NCI-H2081 treated with DMSO at 0.1 percent for 48 hours (cell line): ENCODE measurements around the gene CGB5.
"Not testable (repeated sequence)": the region's sequence is repeated elsewhere in the genome, so short reads cannot be mapped to it uniquely, and the experiment has no call there.

ENCODE experiments used
- DNase-seq: peaks from one replicate; lab custom pipeline; 2025; lab: John Stamatoyannopoulos, UW

The CGB5 gene

GRCh38 chr19:49057636-49058234 lies 14.1 kb downstream of the CGB5 start, which contains the start of gene CGB7:
CGB7 (minus strand) TSS chr19:49057749; CDS start chr19:49055375, 2,374 bp downstream.
- no peak for DNase-seq

- no peak for DNase-seq
Observed at GRCh38 chr19:49058562-49058961, 14.9 kb downstream of the CGB5 start.

DNA sequence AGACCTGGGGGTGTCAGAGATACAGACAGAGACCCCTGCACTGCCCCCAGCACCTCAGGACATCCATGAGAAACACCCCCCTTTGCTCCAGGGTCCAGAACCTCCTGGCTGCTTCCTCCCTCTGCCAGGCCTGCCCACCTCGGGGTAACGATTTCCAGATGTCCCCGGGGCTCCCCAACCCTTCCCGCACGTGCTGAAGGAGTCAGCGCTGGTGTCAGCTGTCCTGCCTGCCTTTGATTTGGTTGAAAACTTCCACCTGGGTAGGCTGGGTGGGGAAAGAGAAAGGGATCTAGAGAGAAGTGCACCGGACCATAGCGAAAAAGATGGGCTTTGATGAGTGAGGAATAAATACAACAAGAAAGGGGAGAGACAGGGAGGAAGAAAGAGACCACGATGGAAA lies 15.4 kb downstream of the CGB5 start:
- DNase-seq = no peak

- DNase-seq = no peak
Observed at GRCh38 chr19:49061000-49061399, 17.4 kb downstream of the CGB5 start.

GRCh38 chr19:49061445-49061844 lies 17.8 kb downstream of the CGB5 start:
- no peak for DNase-seq

GRCh38 chr19:49064029-49064629 lies 20.5 kb downstream of the CGB5 start:
- DNase-seq = no peak

DNA sequence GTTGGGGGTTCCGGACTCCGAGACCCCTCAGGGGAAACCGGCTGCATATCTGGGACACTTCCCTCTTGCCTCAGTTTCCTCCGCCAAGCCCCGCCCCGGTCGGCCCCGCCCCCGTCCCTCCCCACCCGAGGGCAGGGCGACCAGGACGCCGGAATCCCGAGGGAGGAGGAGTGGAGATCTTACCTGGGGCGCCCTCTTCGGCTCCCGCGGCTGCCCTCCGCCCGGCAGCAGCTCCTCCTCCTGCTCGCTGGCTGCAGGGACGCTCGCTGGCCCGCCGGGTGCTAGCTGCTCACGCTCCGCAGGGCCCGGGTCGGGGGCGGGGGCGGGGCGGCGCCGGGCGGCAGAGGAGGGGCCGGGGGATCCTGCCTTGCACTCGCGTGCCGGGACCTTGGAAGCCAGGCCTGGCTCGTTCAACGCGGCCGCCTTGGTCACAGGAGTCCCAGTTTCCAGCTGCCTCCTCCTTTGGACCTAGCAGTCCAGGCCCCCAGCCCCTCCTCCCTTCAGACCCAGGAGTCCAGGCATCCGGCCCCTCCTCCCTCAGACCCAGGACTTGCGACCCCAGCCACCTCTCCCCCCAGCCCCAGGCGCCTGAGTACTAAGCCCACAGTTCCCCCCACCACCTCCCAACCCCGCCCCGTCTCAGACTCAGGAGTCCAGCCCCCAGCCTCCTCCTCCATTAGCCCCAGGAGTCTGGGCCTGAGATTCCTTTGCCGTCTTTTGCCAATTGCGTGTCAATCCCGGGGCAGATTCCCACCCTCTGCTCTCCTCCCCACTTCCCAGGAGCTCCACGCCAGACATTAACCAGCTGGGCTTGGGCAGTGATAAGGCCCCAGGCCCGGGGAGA lies 21.3 kb downstream of the CGB5 start, which contains the start of gene NTF4:
Gene NTF4 (minus strand): TSS at position 51 of the 844 bp plus-strand sequence. CDS start 2,821 bp downstream, outside the sequence.
- no peak for DNase-seq

GRCh38 chr19:49065905-49066512 lies 22.4 kb downstream of the CGB5 start:
- DNase-seq = no peak

DNA sequence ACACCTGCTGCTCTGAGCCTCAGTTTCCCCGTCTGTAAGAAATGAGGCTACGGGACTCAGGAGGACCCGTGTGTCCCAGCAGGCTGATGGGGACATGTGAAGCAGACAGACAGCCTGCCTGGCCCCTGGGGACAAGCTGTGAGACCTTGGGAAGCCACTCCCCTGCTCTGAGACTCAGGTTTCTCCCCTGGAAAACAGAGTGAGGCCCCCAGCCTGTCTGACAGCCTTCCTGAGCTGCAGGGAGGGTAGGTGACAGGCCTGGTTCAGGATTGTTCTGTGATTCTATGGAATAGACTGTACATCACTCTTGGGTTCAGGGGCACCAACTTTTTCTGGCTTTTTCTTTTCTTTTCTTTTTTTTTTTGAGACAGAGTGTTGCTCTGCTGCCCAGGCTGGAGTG lies 23.9 kb downstream of the CGB5 start:
- DNase-seq = no peak

- DNase-seq = no peak
Observed at GRCh38 chr19:49069026-49069425, 25.4 kb downstream of the CGB5 start.

- no peak for DNase-seq
Observed at GRCh38 chr19:49070416-49070815, 26.8 kb downstream of the CGB5 start.

DNA sequence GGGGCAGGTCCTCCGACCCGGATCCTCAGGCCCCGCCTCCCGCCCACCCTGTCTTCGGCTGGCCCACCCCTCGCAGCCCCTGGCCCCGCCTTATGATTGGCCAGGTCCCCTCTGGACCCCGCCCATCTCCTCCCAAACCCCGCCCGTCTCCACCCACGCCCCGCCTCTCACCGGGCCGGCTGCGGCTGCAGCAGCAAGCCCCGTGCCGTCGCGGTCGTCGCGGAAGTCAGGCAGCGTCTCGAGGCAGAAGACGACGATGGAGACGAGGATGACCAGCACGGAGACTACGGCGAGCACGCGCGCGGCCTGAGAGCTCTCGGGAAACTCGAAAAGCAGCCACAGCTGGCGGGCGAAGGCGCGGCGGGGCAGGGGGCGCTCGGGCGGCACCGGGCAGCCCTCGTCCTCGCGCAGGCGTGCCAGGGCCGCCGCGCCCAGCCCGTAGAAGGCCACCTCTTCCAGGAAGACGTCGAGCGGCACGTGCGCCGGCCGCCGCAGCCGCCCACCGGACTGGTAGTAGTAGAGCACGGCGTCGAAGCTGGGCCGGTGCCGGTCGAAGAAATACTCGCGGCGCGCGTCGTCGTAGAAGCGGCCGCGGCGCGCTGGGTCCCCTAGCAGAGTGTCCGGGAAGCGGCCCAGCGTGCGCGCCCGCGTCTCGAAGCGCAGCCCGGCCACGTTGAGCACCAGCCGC lies 28.4 kb downstream of the CGB5 start:
- DNase-seq = no peak

DNA sequence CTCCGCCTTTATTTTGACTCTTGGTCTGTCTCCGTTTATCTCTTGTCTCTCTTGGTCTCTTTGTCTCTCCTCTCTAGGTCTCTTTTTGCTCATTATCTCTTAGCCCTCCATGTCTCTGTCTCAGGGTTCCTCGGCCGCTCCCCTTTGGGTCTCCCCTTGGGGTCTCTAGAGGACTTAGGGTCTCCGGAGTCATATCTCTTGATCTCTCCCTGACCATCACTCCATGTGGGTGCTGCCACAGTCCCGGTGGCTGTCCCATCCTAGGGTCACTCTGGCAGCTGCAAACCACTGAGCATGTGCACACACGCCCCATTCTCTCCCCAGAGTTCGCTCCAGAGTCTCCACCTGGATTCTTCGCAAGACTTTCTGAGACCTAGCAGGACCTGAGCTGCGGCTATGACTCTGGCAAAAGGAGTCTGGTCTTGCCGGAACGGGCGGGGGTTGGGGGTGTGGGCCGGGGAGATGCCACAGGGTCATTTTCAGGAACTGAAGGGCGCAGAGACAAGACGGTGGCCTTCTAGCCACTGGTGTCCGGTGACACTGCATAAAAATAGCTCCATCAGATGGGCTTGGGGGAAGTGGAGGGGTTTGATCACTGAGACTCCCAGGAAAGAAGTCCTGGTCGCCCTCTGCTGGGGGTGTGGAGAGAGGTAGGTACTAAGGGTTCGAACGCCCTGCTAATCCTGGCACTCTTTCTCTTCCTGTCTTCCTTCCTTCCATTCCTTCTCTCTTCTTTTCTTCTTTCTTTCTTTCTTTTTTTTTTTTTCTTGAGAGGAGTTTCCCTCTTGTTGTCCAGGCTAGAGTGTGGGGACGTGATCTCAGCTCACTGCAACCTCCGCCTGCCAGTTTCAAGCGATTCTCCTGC lies 30.1 kb downstream of the CGB5 start:
- DNase-seq = no peak

- DNase-seq = not testable (repeated sequence)
Observed at GRCh38 chr19:49074869-49075268, 31.2 kb downstream of the CGB5 start.

DNA sequence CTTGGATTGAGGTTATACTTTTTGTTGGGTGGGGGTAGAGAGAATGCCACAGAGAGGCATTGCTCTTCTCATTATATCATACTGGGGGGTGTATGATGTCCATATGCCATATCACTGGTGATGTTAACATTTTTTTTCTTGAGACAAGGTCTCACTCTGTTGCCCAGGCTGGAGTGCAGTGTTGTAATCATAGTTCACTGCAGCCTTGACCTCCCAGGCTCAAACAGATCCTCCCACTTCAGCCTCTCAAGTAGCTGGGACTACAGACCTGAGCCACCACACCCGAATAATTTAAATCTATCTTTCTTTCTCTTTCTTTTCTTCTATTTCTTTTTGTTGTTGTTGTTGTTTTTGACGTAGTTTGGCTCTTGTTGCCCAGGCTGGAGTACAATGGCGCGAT lies 36.7 kb downstream of the CGB5 start:
- DNase-seq = no peak

DNA sequence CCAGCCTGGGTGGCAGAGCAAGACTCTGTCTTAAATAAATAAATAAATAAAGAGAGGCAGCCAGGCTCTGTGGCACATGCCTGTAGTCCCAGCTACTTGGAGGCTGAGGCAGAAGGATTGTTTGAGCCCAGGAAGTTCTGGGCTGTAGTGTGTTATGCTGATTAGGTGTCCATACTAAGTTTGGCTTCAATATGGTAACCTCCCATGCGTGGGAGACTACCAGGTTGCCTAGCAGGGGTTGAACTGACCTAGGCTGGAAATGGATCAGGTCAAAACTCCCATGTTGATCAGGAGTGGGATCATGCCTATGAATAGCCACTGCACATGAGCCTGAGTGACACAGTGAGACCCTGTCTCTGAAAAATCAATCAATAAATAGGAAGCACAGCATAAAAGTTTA lies 37.6 kb downstream of the CGB5 start:
- DNase-seq = no peak

DNA sequence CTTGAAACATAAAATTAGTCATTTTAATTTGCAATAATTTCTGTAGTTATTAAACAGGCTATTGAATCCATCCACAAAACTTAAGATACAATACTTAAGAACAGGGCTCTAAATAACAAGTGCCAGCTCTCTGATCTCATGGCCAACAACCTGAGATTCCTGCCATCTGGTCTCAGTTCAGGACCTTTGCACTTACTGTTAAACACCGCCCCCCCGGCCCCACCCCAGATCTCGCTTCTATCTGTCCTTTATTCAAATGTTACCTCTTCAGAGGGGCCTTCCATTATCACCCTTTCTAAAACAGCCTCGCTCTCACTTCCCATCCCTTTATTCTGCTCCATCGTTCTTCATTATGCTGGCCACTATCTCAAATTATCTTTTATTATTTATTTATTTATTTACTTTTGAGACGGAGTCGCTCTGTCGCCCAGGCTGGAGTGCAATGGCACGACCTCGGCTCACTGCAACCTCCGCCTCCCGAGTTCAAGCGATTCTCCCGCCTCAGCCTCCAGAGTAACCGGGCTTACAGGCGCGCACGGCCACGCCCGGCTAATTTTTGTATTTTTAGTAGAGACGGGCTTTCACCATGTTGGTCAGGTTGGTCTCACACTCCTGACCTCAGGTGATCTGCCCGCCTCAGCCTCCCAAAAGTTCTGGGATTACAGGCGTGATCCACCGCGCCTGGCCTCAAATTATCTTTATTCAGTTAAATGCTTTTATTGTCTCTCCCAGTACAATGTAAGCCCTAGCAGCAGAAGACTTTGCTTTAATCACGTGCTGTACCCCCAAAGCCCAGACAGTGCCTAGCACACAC lies 40.8 kb downstream of the CGB5 start:
- no peak for DNase-seq

GRCh38 chr19:49085020-49085867 lies 41.6 kb downstream of the CGB5 start, which contains the start of gene SNRNP70:
SNRNP70 (plus strand) TSS chr19:49085451; CDS start chr19:49086415, 964 bp downstream.
- DNase-seq = peak; percentile 95

- no peak for DNase-seq
Observed at GRCh38 chr19:49085868-49086232, 42.2 kb downstream of the CGB5 start.
